Measurements from ENCODE around the gene SRPRB. TPM values are rescaled to one million over a fixed set of nuclear protein-coding genes. Genes with fewer than 3 reads are reported as not detected.

Gene SRPRB
- total RNA-seq, 1 donor = 112 TPM

- no peak overlapping the region for H3K4me3 ChIP-seq (ENCODE audit: low read depth, low read length)
- TF ChIP-seq CTCF (IDR thresholded peaks at IDR 0.05; ENCODE audit: insufficient read depth, low read depth, low read length) = no peak
- DNase-seq (ENCODE audit: low read depth) = no peak
These were observed 38.0 kb upstream of the SRPRB start for GRCh38 chr3:133767607-133768006.

- DNase-seq (ENCODE audit: low read depth) = no peak
These were observed 36.1 kb upstream of the SRPRB start for GRCh38 chr3:133769536-133769935.

GRCh38 chr3:133773732-133774131 is 31.9 kb upstream of the SRPRB start:
- DNase-seq (ENCODE audit: low read depth) = no peak
- no peak overlapping the region for H3K4me3 ChIP-seq (ENCODE audit: low read depth, low read length)
- TF ChIP-seq CTCF (IDR thresholded peaks at IDR 0.05; ENCODE audit: insufficient read depth, low read depth, low read length) = no peak

More at GRCh38 chr3:133769536-133769935, 36.1 kb upstream of the SRPRB start:
- no peak for TF ChIP-seq CTCF (IDR thresholded peaks at IDR 0.05; ENCODE audit: insufficient read depth, low read depth, low read length)
- H3K4me3 ChIP-seq (ENCODE audit: low read depth, low read length) = no peak overlapping the region

- no peak for DNase-seq (ENCODE audit: low read depth)
- no peak for TF ChIP-seq CTCF (IDR thresholded peaks at IDR 0.05; ENCODE audit: insufficient read depth, low read depth, low read length)
These were observed 30.3 kb upstream of the SRPRB start for GRCh38 chr3:133775309-133775708.

GRCh38 chr3:133775835-133776234 is 29.8 kb upstream of the SRPRB start:
- TF ChIP-seq CTCF (IDR thresholded peaks at IDR 0.05; ENCODE audit: insufficient read depth, low read depth, low read length) = no peak
- DNase-seq (ENCODE audit: low read depth) = no peak

More at GRCh38 chr3:133775309-133775708, 30.3 kb upstream of the SRPRB start:
- no peak overlapping the region for H3K4me3 ChIP-seq (ENCODE audit: low read depth, low read length)

GRCh38 chr3:133776794-133777438 is 28.7 kb upstream of the SRPRB start:
- no peak overlapping the region for H3K4me3 ChIP-seq (ENCODE audit: low read depth, low read length)
- no peak for DNase-seq (ENCODE audit: low read depth)
- TF ChIP-seq CTCF (IDR thresholded peaks at IDR 0.05; ENCODE audit: insufficient read depth, low read depth, low read length) = no peak

More at GRCh38 chr3:133775835-133776234, 29.8 kb upstream of the SRPRB start:
- no peak overlapping the region for H3K4me3 ChIP-seq (ENCODE audit: low read depth, low read length)
